PC-3 (cell line): ENCODE data around the gene CD69.

ENCODE experiments used
- CTCF ChIP-seq: fragments of 300-600 bp; sonication (generic); conservative IDR thresholded peaks from 2 replicates; pipeline ENCODE4 v1.5.1; 2017; ENCODE audit warnings: antibody characterized with exemption, low read depth, mild to moderate bottlenecking, low read length
- EZH2 ChIP-seq: fragments of 300-600 bp; sonication (generic); IDR thresholded peaks from one replicate; pipeline ENCODE4 v1.6.1; 2017; ENCODE audit warnings: antibody characterized with exemption, mild to moderate bottlenecking, low read length; ENCODE audit not compliant: unreplicated experiment
- EZH2phosphoT487 ChIP-seq: fragments of 300-600 bp; sonication (generic); IDR thresholded peaks from 2 replicates; pipeline ENCODE4 v1.6.1; 2018; ENCODE audit warnings: mild to moderate bottlenecking, antibody characterized with exemption, low read length, borderline replicate concordance

GRCh38 chr12:9750276-9751203 is 10.2 kb downstream of the CD69 start:
- TF ChIP-seq CTCF (peak; percentile 61), EZH2 (no peak), EZH2phosphoT487 (no peak)
